HG02840 (cell line): ENCODE measurements around the gene ITGB3.
"Not testable (repeated sequence)": the region's sequence is repeated elsewhere in the genome, so short reads cannot be mapped to it uniquely, and the experiment has no call there.

Experiments used
- ATAC-seq: cut with Tn5 transposase; IDR thresholded peaks from one replicate; pipeline ENCODE4 v1.9.1; 2021; ENCODE audit warnings: mild to moderate bottlenecking, moderate library complexity, moderate number of reproducible peaks; ENCODE audit not compliant: unreplicated experiment, low FRiP score

Gene ITGB3

DNA sequence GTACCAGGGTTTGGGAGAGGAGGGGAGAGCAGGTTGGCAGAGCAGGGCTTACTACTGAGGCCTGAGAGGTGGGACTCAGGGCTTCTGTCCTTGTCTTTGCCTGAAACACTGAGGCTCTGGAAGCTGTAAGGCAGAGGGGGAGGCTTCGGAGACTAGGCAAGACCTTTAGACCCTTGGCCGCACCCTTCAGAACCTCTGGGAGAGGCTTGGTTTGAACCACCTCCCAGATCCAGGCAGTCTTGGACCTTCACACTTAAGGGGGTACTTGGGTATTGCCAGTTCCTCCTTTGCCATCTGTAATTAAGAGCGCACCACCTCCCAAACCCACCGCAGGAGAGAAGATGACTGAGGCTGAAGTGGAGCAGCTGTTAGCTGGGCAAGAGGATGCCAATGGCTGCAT is 31.6 kb upstream of the ITGB3 start:
- no peak for ATAC-seq

DNA sequence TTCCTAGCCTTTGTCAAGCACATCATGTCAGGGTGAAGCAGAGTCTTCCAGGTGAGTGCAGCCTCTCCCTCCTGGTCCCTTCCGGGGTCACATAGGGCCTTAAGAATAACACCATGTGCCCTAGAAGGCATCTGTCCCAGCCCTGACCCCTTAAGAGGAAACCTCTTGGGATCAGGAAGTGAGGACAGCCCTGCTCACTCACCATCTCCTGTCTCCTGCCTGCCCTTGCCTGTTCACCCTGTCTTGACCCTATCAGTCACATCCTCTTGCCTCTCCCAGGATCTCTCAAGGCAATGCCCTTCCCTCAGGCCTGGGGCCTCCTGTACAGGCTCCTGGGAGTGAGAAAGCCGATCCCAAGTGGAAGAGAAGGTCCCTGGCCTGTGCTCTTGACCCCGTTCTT is 30.6 kb upstream of the ITGB3 start:
- no peak for ATAC-seq

DNA sequence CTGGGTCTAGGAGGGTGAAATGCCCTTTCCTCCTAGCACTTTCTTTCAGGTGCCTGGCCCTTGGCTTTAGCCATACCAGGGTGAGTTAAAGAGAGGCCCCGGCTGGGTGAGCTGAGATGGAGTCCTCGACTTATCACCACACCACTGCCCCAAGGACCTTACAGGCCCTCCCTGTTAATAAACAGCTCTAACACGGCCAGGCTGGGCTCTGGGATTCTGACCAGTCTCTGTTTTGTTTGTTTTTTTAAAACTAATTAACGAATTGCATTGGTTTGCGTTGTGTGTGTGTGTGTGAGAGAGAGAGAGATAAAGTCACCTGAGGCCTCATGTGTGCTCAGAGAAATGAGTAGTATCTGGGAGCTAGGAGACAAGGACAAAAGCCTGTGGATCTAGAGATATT is 30.2 kb upstream of the ITGB3 start:
- no peak for ATAC-seq

DNA sequence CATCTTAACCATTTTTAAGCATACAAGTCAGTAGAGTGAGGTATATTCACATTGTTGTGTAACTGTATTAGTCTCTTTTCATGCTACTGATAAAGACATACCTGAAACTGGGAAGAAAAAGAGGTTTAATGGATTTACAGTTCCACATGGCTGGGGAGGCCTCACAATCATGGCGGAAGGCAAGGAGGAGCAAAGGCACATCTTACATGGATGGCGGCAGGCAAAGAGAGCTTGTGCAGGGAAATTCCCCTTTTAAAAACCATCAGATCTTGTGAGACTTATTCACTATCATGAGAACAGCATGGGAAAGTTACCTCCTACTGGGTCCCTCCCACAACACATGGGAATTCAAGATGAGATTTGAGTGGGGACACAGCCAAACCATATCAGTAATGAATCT is 29.6 kb upstream of the ITGB3 start:
- ATAC-seq, result not testable (repeated sequence)

DNA sequence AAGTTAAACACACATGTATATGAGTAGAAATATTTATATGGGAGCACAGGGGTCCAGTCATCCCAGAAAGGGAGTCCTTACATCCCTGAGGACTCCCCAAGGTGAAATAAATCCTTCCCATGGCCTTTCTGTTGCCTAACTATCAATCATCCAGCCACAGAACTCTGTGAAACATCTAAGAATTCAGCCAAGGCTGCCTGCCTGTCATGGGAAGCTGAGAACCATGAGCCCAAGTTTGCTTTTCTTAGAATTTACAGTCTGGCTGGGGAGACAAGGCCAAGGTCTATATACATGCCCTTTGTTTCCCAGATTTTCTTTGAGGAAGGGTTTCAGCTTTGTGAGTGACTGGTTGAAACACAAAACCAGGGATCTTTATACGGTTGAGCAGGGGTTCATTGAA is 28.7 kb upstream of the ITGB3 start:
- ATAC-seq, result no peak

DNA sequence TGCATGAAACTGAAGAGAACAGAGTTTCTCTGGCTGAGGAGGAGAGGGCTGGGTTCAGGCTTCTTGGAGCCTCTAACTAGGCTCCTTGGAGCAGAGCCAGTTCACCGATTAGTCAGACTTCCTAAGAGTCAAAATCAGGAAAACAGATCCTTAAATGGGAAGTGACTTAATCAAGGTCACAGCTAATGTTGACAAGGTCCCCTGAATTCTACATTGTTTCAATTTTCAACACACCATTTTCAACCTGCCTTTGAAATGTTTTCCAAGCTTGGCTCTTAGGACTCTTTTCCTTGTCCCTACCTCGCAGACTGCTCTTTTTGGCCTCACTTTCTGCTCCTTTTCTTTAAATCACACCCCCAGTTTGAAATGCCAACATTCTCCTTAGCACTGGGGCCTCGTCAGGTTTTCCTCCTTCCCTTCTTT is 28.2 kb upstream of the ITGB3 start:
- no peak for ATAC-seq

DNA sequence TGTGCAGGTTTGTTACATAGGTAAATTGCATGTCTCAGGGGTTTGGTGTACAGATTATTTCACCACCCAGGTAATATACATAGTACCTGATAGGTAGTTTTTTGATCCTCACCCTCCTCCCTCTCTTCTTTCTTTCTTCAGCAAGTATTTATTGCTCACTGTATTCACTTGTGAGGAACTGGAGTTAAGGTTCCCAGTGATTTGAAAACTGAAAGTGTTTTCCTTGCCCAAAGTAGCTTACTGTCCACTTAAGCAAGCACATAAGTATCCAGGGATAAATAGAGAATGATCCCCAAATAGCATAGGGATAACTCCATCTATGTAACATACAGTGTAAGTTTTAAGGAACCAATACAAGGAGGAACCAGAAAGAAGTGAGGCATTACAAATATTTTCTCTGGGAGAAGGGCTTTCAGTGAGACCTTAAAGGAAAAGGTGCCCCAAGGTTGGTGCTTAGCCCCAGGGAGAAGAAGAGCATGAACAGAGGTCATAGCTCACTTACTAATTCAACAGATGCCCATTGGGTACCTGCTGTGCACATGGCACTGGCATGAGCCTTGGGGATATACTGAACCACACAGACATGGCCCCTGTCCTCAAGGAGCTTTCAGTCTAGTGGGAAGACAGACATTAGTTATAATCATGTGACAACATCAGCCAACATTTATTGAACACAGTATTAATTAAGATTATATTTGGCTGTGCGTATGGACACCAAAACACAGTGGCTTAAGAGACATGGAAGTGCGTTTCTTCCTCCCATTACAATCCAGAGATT is 27.5 kb upstream of the ITGB3 start:
- ATAC-seq, result no peak

DNA sequence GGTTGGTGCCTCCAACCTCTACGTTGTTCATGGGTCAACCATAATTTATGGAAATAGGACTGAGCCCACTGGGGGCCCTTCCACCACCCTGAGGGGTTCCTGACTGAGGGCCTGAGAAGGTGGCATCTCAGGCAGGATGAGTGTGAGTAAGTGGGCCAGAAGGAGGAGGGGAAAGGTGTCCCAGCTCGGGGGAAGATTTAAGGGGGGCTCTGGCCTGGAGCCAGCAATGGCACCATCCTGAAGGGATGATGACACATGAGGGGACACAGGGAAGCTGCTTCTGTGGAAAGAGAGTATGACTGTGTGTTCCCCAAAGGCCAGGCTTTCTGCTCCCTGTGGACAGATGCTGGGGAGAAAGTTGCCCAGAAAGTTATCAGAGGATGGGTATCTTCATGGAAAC is 25.8 kb upstream of the ITGB3 start:
- ATAC-seq, result no peak

DNA sequence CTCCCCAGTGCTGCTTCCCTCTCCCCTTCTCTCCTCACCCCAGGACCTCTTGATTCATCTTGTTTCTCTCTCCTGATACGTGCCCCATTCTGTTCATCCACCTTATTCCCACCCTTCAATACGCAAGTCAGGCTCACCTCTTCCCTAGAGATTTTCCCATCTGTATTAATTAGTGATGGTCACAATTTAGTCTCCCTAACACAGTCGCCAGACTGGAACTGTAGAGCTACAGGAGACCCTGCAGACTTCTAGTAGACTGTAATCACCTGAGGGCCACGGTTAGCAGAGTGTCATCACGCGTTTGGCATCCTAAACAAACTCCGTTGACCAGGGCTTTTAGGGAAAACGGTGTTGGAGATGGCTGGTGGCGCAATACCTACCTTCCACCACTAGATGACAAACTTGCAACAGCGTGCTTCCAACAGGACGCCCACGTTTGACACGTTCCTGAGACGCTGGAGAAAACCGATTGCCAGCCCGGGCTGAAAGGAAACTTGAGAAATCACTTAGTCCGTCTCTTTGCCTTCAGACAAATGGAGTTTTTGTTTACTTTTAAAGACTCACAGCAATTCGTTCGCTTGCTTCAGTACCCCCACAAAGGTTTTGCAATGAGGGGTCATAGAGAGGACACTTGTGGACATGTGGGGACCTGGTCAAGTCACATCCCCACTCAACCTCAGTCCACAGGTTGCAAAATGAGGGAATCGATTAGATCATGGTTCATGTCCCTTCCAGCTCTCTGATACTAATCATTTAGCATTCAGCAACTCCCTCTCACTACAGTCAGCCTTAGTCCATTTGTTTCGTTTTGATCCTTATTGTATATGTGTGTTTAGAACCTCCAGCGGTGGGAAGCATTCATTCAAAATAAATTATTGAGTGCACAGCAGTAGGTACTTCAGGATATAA is 23.8 kb upstream of the ITGB3 start:
- peak; percentile 60 for ATAC-seq

DNA sequence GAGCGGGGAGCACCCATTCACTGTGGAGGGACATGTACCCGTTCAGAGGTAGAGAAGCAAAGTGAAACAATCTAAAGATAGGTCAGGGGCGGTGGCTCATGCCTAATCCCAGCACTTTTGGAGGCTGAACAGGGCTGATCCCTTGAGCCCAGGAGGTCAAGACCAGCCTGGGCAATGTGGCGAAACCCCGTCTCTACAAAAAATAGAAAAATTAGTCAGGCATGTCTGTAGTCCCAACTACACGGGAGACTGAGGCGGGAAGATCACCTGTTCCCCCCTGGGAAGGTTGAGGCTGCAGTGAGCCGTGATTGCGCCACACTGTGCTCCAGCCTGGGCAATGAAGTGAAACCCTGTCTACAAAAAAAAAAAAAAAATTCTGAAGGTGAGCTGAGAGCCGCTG is 22.8 kb upstream of the ITGB3 start:
- no peak for ATAC-seq

DNA sequence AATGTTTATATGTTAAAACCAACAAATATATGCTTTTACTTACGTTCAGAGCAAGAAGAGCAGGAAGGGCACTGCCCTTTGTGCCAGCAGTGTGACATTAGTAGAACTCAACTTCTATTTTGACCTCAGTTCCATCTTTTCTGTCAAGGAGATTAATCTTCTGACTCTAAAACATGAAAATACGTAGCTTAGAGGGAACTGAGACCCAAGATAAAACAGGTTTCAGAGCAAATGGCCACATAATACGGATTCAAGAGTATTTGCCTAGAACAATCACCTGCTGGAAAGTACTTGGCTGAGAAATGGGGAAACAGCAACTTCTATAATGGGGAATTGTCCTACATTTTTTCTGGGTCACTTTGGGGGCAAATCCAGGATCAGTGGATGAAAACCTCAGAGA is 22.3 kb upstream of the ITGB3 start:
- no peak for ATAC-seq

DNA sequence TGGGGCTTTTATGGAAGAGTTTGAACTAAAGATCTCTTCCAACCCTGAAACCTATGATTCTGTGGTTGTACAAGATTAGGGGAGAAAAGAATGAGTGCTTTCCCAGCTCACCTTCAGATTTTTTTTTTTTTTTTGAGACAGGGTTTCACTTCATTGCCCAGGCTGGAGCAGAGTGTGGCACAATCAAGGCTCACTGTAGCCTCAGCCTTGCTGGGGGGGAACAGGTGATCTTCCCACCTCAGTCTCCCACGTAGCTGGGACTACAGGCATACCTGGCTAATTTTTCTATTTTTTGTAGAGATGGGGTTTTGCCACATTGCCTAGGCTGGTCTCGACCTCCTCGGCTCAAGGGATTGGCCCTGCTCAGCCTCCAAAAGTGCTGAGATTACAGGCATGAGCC is 21.8 kb upstream of the ITGB3 start:
- ATAC-seq, result no peak

DNA sequence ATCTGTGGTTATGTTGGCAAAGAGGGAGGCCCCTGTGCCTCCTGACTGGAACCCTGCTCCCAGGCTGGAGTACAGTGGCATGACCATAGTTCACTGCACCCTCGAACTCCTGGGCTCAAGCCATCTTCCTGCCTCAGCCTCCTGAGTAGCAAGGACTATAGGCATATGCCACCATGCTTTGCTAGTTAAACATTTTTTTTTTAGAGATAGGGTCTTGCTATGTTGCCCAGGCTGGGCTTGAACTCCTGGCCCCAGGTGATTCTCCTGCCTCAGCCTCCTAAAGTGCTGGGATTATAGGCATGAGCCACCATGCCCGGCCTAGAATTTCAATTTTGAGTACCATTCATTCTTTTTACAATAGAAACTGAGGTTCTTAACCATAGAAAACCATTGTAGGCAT is 21.2 kb upstream of the ITGB3 start:
- ATAC-seq, result no peak

DNA sequence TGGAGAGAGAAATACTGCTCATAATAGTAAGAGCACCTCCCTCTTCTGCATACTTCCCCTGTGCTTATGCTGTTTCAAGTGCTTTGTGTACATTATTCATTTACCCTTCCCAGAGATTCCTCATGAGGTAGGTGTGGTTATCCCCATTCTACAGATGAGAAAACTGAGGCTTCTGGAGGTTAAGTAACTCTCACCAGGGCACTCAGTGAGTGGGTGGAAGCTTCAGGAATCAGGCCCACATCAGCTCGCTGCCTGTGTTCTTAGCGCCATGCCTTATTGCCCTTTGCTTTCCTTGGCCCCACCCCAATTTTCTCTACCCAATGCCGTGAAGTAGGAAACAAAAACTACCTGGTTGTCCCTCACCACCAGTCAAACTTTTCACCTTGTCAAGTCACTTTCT is 18.1 kb upstream of the ITGB3 start:
- ATAC-seq, result no peak

DNA sequence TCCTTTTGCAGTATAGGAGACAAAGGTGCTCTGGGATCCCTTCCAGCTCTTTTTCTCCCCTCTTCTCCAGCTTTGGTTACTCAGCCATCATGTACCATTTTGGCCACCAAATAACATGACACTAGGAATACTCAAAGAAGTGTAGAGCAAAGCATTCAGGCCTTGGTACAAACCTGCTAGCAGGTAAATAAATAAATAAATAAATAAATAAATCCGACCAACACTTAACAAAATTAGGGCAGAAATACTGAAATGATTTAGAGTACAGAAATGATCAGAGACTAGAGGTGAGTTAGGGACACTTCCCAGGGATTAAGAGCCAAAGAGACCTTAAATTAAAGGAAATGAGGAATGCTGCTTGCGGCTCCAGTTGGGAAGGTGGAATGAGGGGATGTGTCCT is 17.7 kb upstream of the ITGB3 start:
- no peak for ATAC-seq

DNA sequence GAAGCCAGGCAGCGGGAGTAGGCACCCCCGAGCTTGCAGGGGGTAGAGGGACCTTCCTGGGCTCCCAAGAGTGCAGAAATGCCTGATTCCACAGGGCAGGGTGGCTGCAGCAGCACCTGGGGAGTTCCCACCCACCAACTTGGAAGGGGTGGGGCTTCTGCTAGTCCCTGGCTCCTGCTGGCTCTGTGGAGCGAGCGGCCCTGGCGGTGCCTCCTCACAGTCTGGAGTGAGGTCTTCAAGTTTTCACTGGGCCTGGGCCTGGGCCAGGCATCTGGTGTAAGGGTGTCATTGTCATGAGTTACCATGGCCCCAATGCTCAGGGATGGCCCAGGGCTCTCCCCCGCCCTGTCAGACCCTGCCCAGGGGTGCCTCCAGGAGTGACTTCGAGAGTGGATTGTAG is 15.8 kb upstream of the ITGB3 start:
- no peak for ATAC-seq

DNA sequence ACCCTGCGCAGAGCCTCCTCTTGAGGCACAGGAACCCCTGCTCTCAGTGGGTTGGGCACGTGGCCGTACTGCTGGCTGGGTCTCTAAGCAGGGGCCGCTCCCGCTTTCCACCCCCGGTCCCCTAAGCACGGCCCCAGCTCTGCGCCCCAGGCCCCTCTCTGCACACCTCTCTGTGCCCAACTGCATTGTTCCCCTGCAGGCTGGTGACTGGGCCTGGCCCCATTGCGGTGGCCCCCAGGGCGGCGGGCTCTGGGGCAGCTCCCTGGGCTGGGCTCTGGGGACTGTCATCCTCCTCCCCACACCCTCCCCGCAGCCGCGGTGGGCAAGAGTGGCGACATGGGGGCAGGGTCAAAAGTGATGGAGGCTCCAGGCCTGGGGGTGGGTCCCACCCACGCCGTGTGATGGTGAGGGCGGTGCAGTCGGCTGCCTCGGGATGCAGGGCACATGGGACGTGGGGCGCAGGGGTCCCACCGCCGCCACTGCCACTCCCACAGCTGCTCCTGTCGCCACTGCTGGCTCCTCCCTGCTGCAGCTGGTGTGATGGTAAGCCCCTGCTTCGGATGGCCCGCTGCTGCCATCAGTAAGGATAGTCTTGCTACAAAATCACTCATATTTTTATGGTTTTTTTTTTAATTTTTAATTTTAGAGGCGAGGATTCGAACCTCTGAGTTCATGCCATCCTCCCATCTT is 15.2 kb upstream of the ITGB3 start:
- no peak for ATAC-seq

DNA sequence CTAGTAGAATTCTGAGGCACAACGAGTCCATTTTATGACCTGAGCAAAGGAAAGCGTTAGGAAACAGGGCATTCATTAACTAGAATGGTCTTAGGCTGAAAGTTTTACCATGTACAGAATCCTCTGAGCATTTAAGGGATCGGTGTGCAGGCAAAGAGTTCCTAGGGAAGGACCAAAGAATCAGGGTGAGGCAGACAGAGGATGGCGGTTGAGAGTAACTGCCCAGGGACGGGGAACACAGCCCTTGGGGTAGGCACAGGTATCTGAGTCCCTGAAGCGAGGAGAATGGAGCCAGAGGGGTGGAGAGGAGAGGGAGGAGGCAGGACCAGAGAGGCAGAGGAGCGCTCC is 14.0 kb upstream of the ITGB3 start:
- ATAC-seq, result no peak

DNA sequence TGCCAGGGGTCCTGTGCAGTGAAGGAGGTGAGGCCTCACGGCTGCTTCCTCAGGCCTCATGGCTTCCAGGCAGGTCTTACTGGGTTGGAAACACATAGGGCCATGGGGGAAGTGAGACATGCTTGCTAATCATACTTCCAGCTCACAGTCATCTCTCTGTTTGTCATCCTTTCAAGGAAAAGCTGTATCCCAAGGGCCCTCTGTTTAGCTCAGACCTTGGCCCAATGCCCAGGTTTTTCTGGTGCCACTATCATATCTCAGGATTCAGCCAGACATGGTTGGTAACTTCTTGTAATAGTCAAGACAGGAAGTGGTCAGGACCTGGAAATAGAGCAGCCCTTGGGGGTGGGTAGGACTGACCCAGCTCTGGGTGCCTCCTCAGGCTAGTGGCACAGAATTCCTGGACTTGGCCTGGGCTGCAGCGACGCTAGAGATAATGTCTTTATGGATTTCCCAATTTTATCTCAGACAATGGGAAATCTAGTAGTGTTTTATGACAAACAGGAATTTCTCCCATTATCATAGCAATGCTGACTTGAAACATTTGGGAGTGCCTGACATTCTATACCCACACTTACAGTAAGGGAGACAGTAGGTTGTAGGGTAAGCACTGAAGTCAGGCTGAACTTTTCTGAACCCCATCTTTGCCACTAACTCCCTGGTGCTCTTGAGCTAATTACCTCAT is 13.5 kb upstream of the ITGB3 start:
- no peak for ATAC-seq

DNA sequence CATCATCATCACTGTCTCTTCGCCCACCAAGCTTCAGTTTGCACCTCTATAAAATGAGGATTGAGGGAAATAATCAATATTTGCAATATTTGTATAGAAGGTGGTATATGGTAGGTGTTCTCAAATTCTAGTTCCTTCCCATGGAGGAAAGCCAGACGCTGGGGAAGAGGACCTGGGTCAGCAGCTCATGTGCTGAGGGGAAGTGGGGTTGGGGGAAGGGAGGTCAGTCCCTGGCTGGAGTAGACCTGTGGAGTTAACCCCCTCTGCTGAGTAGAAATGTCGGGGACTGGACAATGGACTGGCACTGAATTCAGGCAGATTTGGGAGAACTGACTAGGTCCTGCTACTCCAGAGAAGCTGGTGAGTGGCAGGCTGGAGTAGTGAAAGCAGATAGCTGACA is 12.8 kb upstream of the ITGB3 start:
- ATAC-seq, result no peak

DNA sequence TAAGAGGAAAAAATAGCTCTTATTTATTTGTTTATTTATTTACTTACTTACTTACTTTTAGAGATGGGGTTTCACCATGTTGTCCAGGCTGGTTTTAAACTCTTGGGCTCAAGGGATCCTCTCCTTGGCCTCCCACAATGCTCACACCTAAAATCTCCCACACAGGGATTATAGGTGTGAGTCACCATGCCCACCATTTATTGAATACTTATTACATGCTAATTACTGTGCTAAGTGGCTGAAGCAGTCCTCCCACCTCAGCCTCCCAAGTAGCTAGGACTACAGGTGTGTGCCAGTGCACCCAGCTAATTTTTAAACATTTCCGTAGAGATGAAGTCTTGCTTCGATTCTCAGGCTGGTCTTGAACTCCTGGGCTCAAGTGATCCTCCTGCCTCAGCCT is 11.0 kb upstream of the ITGB3 start:
- ATAC-seq, result no peak
